Endothelial cell of hepatic sinusoid (primary cell): ENCODE data around the gene IPO4.

Experiments
- in situ Hi-C: cut with HindIII; loops from 2 replicates; pipeline ENCODE4 v1.10.0; 2017; ENCODE audit warnings: low sequenced_read_pairs

IPO4 gene

DNA sequence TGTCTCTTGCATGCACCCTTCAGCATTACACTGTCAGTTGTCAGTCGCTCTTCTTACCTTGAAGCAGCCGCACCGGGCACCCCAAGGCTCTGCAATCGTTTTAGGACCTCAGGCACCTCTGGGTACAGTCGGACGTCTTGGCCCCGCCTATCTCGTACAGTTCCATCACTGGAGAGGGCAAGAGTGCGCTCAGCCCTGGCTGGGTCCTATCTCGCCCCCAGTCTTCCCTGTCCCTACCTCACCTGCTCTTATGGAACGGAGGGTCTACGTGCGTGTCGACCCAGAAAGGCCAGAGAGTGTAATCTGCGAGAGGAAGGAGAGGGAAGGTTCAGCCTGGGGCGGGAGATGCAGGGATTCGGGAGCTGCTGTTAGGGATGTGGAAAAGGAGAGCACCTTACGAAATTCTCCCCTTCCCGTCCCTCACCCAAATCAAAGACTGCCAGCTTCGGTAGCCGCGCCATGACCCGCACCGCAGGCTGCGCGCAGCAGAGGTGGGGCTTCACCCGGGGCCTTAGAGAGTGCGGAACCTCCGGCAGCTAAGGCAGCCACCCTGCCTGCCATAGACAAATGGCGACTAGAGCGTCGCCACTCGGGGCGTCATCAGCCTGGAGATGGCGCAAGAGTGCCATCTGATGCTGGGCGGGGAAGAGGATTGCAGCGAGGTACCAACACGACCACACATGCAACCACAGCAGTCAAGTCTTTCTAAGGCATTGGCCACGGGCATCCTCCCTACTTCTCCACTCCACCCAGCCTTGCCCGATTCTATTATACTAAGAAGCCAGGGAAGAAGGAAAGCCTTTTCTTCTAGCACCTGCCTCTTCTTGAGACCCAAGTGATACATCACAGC lies 27.1 kb upstream of the IPO4 start, which contains the start of gene MDP1:
Gene MDP1, minus strand, starts transcription at position 572 of the 850 bp plus-strand sequence. Its CDS starts 111 bp downstream, at position 461.
- in situ Hi-C loops = no loop called here

DNA sequence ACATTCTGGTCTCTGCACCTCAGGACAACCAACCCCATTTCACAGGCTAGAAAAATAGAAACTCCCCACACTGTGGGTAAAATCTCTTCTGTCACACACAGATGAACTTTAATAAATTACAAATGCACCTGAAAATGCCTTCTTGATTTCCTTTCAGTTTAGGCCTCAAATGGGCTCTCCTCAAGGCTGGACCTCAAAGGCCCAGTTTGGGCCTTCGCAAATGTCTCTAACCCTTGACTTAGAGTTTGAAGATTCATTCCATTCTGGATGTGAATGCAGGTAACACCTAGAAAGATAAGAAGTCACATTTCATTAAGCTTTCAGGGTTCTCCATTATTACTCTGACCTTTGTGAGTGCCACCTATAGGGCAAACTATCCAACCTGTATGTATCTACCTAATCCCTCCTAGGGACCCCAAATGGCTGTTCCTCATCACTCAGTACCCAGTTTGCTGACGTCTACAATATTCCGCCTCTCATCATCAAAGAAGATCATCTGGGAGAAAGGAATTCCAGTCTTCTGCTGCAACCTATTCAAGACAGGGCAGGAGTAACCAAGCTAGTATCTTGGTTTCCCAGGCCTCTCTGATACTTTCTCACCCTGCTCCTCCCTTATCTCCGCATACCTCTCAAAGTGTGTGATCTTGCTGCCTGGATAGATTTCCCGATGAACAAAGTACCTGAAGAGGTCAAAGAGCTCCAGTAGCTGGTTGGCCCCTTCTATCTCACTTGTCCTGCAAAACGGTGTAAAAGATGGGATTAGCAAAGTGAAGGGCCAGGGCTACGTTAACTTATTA lies 25.4 kb upstream of the IPO4 start:
- in situ Hi-C loops = no loop called here

DNA sequence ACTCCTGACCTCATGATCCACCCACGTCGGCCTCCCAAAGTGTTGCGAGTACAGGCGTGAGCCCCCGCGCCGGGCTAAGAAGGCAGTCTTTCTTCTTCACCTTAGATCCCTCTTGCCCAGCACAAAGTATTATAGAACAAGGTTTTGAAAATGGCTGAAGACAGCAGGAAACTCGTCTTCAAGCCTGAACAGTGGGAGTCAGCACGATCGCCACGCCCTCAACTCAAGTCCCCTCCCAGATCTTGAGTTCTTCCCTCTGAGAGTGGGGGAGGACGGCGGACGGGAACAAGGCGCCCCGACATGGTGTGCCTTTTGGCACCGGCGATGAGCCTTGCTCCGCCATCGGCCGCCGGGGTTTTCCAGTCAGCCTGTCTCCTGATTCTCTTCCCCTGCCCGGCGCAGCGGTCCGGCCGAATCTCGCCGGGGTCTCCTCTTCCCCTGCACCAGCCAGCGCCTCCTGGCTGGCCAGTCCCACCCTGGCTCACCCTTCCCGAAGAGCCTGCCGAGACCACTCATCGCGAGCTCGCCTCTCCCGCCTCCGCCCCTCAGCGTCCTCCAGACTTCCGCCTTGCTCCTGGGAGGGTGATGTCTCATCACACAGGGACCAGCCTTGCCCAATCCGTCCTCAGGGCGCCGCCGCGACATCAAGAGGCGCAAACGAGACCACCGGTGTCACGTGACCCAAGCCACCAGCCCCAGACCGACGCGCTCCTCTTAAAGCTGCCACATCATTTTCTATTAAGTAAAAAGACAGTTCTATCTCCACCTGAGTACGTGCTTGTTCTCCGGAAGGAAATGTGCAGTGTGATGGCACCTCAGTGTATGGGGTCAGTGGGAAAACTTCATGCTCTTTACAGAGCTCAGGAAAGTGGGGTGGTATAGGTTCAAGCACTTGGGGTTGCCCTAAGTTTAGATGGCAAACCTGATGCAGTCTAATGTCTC lies 24.6 kb upstream of the IPO4 start, which contains the start of gene CHMP4A:
Gene CHMP4A, minus strand, starts transcription at position 565 of the 942 bp plus-strand sequence. Its CDS starts 49 bp downstream, at position 516.
- in situ Hi-C loops = no loop called here

DNA sequence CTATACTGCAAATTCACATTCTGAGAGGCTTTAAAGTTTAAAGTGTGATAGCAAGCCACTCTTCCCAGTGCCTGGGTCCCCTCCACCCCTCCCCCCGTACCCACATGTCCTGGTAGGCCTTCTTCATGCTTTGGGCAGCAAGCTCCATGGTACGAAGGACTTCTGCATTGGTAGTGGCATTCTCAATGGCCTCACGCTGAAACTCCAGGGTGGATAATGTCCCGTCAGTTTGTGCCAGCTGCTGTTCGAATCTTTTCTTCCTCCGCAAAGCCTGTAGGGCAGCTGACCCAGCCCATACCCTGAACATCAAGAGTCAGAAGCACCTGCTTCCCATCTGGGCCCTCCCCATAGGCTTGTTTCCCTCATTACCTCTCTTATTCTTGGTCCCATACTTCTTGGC lies 22.7 kb upstream of the IPO4 start:
- in situ Hi-C loops = no loop called here

DNA sequence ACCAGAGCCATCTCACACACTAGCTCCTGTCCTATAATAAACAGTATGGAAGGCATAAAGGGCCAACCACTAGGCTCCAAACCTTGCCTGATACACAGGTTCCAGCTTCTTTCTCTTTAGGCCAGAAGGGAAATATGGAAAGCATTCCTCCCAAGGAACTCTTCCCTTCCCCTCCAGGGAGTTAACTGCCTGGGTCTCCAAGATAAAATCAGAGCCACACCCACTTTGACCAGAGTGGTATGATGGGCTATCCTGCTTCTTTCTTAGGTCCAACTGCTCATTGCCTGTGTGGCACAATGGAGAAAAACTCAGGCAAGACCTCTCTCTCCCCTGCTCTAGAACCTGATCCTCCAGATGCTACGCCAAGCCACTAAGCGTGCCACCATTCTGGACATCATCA lies 19.0 kb upstream of the IPO4 start:
- in situ Hi-C loops = loop anchor here (5.0 to 10.0 kb wide), 2 partner anchors 60 to 87 kb away; partner anchors contain the start of genes DHRS1 and NOP9

DNA sequence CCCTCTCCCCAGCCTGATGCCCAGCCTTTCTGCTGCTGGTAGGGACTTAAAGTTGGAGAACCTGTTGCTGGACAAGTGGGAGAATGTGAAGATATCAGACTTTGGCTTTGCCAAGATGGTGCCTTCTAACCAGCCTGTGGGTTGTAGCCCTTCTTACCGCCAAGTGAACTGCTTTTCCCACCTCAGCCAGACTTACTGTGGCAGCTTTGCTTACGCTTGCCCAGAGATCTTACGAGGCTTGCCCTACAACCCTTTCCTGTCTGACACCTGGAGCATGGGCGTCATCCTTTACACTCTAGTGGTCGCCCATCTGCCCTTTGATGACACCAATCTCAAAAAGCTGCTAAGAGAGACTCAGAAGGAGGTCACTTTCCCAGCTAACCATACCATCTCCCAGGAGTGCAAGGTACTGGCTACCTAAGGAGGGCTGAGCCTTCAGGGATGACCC lies 18.5 kb upstream of the IPO4 start:
- in situ Hi-C loops = loop anchor here (5.0 to 10.0 kb wide), 2 partner anchors 60 to 88 kb away; partner anchors contain the start of genes DHRS1 and NOP9

DNA sequence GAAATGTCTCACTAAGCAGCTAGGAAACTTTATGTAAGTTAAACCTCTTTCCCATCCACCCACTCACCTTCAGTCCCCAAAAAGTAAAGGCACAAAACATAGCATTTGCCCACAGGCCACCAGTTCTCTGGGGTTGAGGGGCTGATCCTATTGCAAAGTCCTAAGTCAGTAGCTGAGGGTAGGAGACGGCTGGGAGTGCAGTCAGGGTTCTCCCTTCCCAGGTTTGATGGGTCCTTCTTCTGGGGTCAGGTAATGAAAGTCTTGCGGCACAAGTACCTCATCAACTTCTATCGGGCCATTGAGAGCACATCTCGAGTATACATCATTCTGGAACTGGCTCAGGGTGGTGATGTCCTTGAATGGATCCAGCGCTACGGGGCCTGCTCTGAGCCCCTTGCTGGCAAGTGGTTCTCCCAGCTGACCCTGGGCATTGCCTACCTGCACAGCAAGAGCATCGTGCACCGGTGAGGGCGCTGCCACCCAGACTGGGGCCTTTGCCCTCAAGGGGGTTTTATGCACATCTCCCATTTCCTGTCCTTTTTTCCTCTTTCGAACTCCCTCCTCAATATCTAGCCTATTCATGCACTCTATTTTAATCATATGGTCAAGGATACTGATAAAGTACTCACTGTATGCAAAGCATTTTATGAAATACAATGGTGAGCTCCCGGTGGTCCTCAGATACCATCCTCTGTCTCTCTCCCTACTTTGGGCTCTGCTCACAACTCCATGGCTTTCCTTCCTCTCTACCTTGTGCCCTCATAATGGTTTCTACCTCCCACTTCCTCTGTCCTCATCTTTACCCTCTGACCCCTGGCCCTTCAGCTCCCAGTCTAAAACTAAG lies 17.9 kb upstream of the IPO4 start:
- in situ Hi-C loops = loop anchor here (5.0 to 10.0 kb wide), 2 partner anchors 61 to 88 kb away; partner anchors contain the start of genes DHRS1 and NOP9

DNA sequence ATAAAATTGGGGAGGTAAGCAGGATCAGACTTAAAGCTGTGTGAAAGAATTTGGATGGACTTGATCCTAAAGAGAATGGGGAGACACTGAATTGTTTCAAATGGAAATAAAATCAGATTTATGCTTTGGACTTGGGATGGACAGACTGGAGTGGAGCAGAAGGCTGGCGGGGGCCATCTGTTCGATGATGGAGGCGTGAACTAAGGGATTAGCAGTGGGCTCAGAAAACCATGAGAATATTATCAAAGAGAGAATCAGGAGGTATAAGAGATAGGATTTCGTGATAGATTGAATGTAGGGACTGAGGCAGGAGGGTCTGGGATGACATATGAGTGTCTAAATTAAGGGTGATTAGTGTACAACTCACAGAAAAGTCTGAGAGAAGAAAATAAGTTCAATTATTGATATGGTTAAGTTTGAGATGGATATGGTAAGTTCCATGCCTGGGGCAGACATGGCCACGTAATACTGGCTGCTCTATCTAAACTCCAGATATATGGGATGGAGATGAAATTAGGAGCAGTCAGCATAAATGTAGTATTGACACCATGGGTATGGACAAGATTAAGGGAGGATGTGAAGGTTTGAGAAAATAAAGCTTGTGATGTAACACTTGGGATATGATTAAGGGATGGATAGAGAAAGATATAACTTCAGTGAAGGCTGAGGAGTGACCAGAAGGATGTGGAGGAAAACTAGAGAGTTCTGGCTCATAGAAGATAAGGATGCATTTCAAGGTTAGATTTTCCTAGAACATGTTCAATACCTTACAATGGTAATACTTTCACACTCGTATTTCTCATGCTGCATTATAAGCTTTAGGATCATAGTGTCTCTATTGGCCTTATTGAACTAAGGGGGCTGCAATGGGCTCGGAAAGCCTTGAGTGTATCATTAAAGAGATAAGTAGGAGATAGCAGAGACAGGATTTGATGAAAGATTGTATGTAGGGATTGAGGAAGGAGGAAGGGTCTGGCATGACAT lies 15.8 kb upstream of the IPO4 start:
- in situ Hi-C loops = loop anchor here (5.0 to 10.0 kb wide), 2 partner anchors 63 to 90 kb away; partner anchors contain the start of genes DHRS1 and NOP9

DNA sequence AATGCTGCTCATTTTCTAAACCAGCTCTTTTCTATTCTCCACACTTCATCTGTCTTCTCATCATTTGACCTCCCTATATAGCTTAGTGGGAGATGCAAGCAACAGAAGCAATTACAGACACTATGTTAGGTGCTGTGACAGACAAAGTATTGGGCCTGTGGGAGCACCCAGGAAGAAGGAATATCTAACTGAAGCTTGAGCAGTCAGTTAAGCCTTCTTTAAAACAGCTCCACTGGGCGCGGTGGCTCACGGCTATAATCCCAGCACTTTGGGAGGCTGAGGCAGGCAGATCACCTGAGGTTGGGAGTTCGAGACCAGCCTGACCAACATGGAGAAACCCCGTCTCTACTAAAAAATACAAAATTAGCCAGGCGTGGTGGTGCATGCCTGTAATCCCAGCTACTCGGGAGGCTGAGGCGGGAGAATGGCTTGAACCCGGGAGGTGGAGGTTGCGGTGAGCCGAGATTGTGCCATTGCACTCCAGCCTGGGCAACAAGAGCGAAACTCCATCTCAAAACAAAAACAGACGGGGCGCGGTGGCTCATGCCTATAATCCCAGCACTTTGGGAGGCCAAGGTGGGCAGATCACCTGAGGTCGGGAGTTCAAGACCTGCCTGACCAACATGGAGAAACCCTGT lies 14.8 kb upstream of the IPO4 start:
- in situ Hi-C loops = loop anchor here (10.0 kb wide), 1 partner anchor 91 kb away; the partner anchor contains the start of genes DHRS1 and NOP9

DNA sequence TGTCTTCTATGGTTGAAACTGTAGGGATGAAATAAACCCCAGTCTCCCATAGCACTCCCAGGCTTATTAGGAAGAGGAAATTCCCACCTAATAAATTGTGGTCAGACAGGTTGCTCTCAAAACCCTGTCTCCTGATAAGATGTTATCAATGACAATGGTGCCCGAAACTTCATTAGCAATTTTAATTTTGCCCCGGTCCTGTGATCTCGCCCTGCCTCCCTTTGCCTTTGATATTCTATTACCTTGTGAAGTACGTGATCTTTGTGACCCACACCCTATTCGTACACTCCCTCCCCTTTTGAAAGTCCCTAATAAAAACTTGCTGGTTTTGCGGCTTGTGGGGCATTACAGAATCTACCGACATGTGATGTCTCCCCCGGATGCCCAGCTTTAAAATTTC lies 13.9 kb upstream of the IPO4 start:
- in situ Hi-C loops = loop anchor here (10.0 kb wide), 1 partner anchor 92 kb away; the partner anchor contains the start of genes DHRS1 and NOP9

DNA sequence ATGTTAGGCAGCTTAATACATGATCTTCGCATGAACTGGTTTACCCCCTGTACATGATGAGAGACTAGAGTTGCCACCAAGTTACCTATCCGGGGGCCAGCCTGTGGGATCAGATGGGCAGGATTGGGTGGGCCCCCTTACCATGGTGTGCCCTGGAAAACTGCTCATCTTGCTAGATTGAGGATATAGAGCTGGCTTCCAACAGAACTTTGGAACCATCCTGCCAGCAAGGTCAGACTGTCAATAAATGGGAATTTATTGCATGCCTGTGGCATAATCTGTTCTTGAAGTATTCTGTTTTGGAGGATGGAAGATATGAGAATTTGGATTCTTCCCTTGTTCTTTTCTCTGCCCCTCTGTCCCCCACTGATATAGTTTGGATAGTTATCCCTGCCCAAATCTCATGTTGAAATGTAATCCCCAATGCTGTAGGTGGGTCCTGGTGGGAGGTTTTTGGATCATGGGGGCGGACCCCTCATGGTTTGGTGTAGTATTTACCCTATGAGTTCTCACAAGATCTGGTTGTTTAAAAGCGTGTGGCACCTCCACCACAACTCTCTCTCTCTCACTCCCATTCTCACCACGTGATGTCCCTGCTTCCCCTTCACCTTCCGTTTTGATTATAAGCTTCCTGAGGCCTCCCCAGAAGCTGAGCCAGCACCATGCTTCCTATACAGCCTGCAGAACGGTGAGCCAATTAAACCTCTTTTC lies 10.4 kb upstream of the IPO4 start:
- in situ Hi-C loops = no loop called here

DNA sequence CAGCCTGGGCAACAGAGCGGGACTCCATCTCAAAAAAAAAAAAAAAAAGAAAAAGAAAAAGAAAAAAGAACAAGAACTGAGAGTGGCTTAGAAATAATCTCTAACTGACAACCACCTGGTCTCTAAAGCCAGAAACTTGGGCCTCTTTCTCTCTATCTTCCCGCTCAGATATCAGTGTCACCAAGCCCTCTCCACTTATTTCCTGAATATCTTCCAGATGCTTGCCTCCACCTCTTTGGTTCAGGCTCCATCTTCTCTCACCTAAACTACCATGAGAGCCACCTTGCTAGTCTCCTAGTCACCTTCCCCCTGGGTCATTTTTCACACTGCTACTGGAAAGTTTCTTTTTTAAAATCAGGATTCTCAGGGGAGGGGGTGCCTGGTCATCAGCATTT lies 8.4 kb upstream of the IPO4 start:
- in situ Hi-C loops = no loop called here

DNA sequence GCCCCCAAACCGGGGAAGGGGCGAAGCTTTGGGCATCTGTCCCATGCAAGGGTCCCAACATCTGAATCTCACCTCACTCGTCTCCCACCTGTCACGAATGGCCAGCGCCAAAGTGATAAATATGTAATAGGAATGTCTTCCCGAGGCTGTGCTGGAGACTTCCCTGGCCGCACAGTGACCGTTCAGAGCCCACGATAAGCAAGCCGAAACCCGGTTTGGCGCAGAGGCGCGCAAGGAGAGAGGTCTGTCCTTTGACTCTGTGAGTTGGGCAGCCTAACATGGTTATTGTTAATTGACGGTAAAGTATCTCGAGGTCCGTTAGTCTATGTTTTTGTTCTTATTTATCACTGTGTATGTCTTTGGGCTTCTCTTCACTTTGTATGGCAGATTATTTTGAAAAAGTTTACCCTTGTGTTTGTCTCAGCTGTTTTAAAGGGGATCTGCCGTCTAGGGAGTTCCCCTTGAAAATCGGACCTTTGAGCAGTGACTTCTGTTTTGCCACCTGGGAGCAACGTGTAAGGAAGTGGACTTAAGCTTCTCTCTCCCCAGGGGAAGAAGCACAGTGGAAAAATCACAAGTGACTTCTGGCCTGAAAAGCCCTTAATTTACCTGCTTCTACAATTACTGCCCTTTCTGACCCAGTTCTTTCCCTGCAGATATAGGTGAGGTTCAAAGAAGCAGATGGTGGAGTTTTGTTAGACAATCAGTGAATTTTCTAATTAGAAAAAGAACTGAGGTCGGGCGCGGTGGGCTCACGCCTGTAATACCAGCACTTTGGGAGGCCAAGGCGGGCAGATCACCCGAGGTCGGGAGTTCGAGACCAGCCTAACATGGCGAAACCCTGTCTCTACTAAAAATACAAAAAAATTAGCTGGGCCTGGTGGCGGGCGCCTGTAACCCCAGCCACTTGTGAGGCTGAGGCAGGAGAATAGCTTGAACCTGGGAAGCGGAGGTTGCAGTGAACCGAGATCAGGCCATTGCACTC lies 7.7 kb upstream of the IPO4 start:
- in situ Hi-C loops = no loop called here

DNA sequence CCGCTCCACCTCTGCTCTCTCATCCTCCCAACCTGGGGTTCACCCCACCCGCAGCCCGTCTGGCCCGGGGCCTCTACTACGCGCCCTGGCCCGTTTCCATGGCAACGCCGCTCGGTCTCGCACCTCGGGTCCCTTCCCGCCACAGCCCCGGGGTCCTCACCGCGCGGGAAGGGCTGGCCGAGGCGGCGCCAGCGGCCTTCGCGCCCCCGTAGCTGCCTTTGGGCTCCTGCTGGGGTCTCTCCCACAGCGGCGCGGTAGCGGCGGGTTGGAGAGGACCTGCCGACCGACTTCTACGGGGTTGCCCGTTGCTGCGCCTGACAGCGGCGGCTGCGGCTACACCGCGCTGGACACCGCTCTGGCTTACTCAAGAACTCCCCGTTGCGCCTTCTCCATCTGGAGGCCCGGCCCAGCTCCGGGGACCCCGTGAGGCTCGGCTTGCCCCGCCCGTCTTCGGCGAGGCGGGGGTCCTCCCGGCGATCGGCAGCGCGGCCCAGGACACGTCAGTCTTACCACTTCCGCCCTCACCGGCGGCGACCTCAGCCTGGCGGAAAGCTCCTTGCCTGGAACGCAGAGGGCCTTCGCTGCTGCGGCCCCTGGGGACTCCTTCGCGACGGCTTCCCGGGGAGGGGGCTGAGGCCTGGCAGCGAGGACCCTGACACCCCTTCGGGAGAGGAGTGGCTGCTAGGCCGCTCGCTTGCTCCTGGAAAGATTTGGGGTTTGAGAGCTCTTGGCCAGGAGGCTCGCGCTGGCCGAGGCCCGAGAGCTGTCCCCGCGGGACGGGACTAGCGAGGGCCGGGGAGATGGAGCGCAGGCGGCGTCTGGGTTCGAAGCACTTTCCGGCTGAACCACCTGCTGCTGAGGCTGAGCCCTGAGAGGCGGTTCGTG lies 6.8 kb upstream of the IPO4 start, which contains the start of gene TM9SF1:
Gene TM9SF1, minus strand, starts transcription at position 256 of the 885 bp plus-strand sequence. CDS start 422 bp downstream, outside the sequence.
- in situ Hi-C loops = no loop called here

DNA sequence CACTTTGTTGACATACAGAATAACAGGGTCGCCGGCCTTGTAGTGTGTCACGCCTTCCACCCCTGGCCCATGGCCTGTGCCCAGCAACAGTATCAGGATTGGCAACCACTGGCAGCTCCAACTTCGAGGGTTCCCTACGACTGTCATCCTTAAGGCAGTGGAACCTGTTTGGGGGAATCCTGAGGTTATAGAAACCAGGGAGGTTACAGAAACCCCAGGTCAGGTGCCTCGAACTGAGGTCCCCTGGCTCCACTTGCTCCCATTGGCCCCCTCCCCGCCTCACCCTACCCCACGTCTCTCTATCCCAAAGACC lies 6.2 kb upstream of the IPO4 start:
- in situ Hi-C loops = no loop called here
